GM23338 (cell line): ENCODE data around the gene COX6B2. TPM values are rescaled to one million over a fixed set of nuclear protein-coding genes. Genes with fewer than 3 reads are reported as not detected.

Experiments used
- ATAC-seq: fragments of 200-7000 bp; cut with Tn5 transposase; 3 replicates; pipeline ENCODE4 v1.9.1; 2020
- DNase-seq: peaks from one replicate; pipeline ENCODE4 v3.0.0-alpha.2; 2015; ENCODE audit warnings: low spot score
- H2AFZ ChIP-seq: fragments of 200-600 bp; sonication (generic); 2 replicates; pipeline ENCODE4 v1.8.0; 2016; ENCODE audit warnings: antibody characterized with exemption, mild to moderate bottlenecking, moderate library complexity
- H3F3A ChIP-seq: fragments of 200-600 bp; sonication (generic); replicated peaks from 2 replicates; pipeline ENCODE4 v1.8.0; 2017; ENCODE audit warnings: antibody characterized with exemption, mixed run types, low read depth
- H3K27ac ChIP-seq: fragments of 200-600 bp; sonication (generic); 2 replicates; pipeline ENCODE4 v1.6.1; 2016; ENCODE audit warnings: low read depth
- H3K27me3 ChIP-seq: fragments of 200-600 bp; sonication (generic); 2 replicates; pipeline ENCODE4 v1.8.0; 2016; ENCODE audit warnings: mild to moderate bottlenecking, mixed run types, moderate library complexity; ENCODE audit not compliant: insufficient read depth
- H3K36me3 ChIP-seq: fragments of 200-600 bp; sonication (generic); 2 replicates; pipeline ENCODE4 v1.8.0; 2016; ENCODE audit warnings: mild to moderate bottlenecking; ENCODE audit not compliant: insufficient read depth
- H3K4me1 ChIP-seq: fragments of 200-600 bp; sonication (generic); 2 replicates; pipeline ENCODE4 v1.8.0; 2016; ENCODE audit warnings: mild to moderate bottlenecking, moderate library complexity; ENCODE audit not compliant: insufficient read depth
- H3K4me2 ChIP-seq: fragments of 200-600 bp; sonication (generic); 2 replicates; pipeline ENCODE4 v1.7.1; 2017; ENCODE audit warnings: mixed run types
- H3K4me3 ChIP-seq: fragments of 200-600 bp; sonication (generic); 2 replicates; pipeline ENCODE4 v1.6.1; 2016; ENCODE audit warnings: mixed run types
- H3K79me2 ChIP-seq: fragments of 200-600 bp; sonication (generic); replicated peaks from 2 replicates; pipeline ENCODE4 v1.8.0; 2017; ENCODE audit warnings: mild to moderate bottlenecking; ENCODE audit not compliant: insufficient read depth
- H3K9me2 ChIP-seq: fragments of 200-600 bp; sonication (generic); 2 replicates; pipeline ENCODE4 v1.8.0; 2017; ENCODE audit not compliant: insufficient read depth
- H4K20me1 ChIP-seq: fragments of 200-600 bp; sonication (generic); replicated peaks from 2 replicates; pipeline ENCODE4 v1.8.0; 2017; ENCODE audit warnings: mild to moderate bottlenecking; ENCODE audit not compliant: insufficient read depth
- H3K27ac Mint-ChIP-seq: 2 replicates; pipeline ENCODE4 v1.8.0; 2020; ENCODE audit warnings: inconsistent platforms, mild to moderate bottlenecking, moderate library complexity, mixed read lengths
- H3K27me3 Mint-ChIP-seq: 3 replicates; pipeline ENCODE4 v1.8.0; 2022; ENCODE audit warnings: low read depth, mild to moderate bottlenecking, moderate library complexity, mixed read lengths, inconsistent platforms; ENCODE audit not compliant: insufficient read depth, poor library complexity
- H3K36me3 Mint-ChIP-seq: 3 replicates; pipeline ENCODE4 v1.8.0; 2021; ENCODE audit warnings: low read depth, mild to moderate bottlenecking, inconsistent platforms, moderate library complexity, mixed read lengths
- H3K4me1 Mint-ChIP-seq: 3 replicates; pipeline ENCODE4 v1.8.0; 2020; ENCODE audit warnings: mild to moderate bottlenecking, inconsistent platforms, mixed read lengths
- H3K4me3 Mint-ChIP-seq: 3 replicates; pipeline ENCODE4 v1.8.0; 2021; ENCODE audit warnings: moderate library complexity, mild to moderate bottlenecking, inconsistent platforms, mixed read lengths
- H3K9me3 Mint-ChIP-seq: 3 replicates; pipeline ENCODE4 v1.8.0; 2020; ENCODE audit warnings: moderate library complexity, mild to moderate bottlenecking, inconsistent platforms, mixed read lengths
- CREB1 ChIP-seq: fragments of 250-450 bp; sonication (Bioruptor Pico); IDR thresholded peaks from 2 replicates; pipeline ENCODE4 v1.5.0; 2020; ENCODE audit warnings: low read depth, mild to moderate bottlenecking, moderate library complexity
- EZH2 ChIP-seq: fragments of 200-600 bp; sonication (generic); IDR thresholded peaks from one replicate; pipeline ENCODE4 v1.8.0; 2017; ENCODE audit warnings: antibody characterized with exemption, mild to moderate bottlenecking, low read depth; ENCODE audit not compliant: unreplicated experiment
- JUNB ChIP-seq: IDR thresholded peaks from one replicate; pipeline ENCODE4 v1.6.1; 2016; ENCODE audit warnings: antibody characterized with exemption; ENCODE audit not compliant: unreplicated experiment
- POLR2AphosphoS5 ChIP-seq: IDR thresholded peaks from 2 replicates; pipeline ENCODE4 v1.6.1; 2016; ENCODE audit warnings: antibody characterized with exemption, low read depth
- ZNF114 ChIP-seq: fragments of 250-450 bp; sonication (Bioruptor Pico); IDR thresholded peaks from 2 replicates; pipeline ENCODE4 v1.5.0; 2020; ENCODE audit warnings: mild to moderate bottlenecking, moderate library complexity
- ZNF331 ChIP-seq: fragments of 250-450 bp; sonication (Bioruptor Pico); IDR thresholded peaks from 2 replicates; pipeline ENCODE4 v1.5.0; 2020; ENCODE audit warnings: low read depth, mild to moderate bottlenecking, moderate library complexity
- polyA plus RNA-seq: library from polyadenylated mRNA; unstranded; fragments of >200 nt; fragmentation: Nextera tagmentation; extraction: Ambion mirVana; gene quantifications from 2 replicates; pipeline ENCODE4 v1.2.1, GENCODE V29; 2016
- total RNA-seq: library from RNA; depleted of rRNA; stranded (reverse); fragments of >200 nt; shearing (Covaris generic); gene quantifications from 2 replicates; pipeline ENCODE4 v1.2.3, GENCODE V29; 2014
- TF ChIP-seq, protein P1 (sequence below): IDR thresholded peaks from one replicate; pipeline ENCODE4 v1.6.1; 2018; ENCODE audit warnings: antibody characterized with exemption; ENCODE audit not compliant: unreplicated experiment
- TF ChIP-seq, protein P2 (sequence below), 2 experiments: fragments of 200-600 bp in 1 of 2; sonication (generic) in 1 of 2; conservative IDR thresholded peaks; 2 replicates each; pipeline versions ENCODE4 v1.5.1 to v1.6.1; 2016 to 2017; ENCODE audit warnings: antibody characterized with exemption in 2 of 2, low read depth in 2 of 2, mild to moderate bottlenecking in 2 of 2, moderate library complexity in 1 of 2
- TF ChIP-seq, protein P3 (sequence below): IDR thresholded peaks from 2 replicates; pipeline ENCODE4 v1.6.1; 2016; ENCODE audit warnings: antibody characterized with exemption

The COX6B2 gene
- total and polyA plus RNA-seq, 2 experiments from 2014 or later: 2.7 to 5.3 TPM

DNA sequence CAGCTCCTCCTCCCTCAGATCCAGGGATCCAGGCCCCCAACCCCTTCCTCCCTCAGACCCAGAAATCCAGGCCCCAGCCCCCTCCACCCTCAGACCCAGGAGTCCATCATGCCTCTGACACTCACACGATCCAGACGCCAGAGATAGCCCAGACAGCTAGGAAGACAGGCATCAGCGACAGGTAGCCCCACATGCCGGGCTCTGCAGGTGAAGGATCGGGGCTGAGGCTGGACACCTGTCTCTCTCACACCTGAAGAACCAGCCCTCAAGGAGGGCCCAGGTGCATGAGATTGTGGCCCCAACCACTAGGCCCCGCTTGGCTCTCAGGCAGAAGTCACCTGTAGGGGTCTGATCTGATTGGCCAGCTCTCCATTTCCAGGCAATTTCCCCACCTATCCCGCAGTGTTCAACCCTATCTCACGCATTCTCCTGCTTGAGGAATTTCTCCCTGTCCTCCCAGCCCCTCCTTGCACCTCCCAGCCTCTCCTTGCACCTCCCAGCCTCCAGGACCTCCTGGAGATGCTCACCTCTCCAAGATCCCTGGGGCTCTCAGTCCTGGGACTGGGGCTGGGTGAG lies 33.6 kb downstream of the COX6B2 start:
- peaks cover 4% of the 10 kb centered on the region; the same call in 1 of the 2 replicates for H3F3A ChIP-seq
- no peak for ATAC-seq
- H3K36me3 ChIP-seq: no peaks in the 10 kb centered on the region
- H2AFZ ChIP-seq: no peak overlapping the region
- no peak for DNase-seq
- no peaks in the 10 kb centered on the region for H3K27me3 ChIP-seq
- TF ChIP-seq CREB1 (CRISPR knock-in tag) (no peak), JUNB (no peak), ZNF114 (CRISPR knock-in tag) (no peak), POLR2AphosphoS5 (no peak), EZH2 (no peak)
- TF ChIP-seq, protein P1, sequence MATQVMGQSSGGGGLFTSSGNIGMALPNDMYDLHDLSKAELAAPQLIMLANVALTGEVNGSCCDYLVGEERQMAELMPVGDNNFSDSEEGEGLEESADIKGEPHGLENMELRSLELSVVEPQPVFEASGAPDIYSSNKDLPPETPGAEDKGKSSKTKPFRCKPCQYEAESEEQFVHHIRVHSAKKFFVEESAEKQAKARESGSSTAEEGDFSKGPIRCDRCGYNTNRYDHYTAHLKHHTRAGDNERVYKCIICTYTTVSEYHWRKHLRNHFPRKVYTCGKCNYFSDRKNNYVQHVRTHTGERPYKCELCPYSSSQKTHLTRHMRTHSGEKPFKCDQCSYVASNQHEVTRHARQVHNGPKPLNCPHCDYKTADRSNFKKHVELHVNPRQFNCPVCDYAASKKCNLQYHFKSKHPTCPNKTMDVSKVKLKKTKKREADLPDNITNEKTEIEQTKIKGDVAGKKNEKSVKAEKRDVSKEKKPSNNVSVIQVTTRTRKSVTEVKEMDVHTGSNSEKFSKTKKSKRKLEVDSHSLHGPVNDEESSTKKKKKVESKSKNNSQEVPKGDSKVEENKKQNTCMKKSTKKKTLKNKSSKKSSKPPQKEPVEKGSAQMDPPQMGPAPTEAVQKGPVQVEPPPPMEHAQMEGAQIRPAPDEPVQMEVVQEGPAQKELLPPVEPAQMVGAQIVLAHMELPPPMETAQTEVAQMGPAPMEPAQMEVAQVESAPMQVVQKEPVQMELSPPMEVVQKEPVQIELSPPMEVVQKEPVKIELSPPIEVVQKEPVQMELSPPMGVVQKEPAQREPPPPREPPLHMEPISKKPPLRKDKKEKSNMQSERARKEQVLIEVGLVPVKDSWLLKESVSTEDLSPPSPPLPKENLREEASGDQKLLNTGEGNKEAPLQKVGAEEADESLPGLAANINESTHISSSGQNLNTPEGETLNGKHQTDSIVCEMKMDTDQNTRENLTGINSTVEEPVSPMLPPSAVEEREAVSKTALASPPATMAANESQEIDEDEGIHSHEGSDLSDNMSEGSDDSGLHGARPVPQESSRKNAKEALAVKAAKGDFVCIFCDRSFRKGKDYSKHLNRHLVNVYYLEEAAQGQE: no peak
- TF ChIP-seq, protein P2, sequence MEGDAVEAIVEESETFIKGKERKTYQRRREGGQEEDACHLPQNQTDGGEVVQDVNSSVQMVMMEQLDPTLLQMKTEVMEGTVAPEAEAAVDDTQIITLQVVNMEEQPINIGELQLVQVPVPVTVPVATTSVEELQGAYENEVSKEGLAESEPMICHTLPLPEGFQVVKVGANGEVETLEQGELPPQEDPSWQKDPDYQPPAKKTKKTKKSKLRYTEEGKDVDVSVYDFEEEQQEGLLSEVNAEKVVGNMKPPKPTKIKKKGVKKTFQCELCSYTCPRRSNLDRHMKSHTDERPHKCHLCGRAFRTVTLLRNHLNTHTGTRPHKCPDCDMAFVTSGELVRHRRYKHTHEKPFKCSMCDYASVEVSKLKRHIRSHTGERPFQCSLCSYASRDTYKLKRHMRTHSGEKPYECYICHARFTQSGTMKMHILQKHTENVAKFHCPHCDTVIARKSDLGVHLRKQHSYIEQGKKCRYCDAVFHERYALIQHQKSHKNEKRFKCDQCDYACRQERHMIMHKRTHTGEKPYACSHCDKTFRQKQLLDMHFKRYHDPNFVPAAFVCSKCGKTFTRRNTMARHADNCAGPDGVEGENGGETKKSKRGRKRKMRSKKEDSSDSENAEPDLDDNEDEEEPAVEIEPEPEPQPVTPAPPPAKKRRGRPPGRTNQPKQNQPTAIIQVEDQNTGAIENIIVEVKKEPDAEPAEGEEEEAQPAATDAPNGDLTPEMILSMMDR (conservative IDR thresholded peaks at IDR 0.05; ENCODE audit: low read depth in 2 of 2): no peak
- Mint-ChIP-seq H3K27ac (no peak overlapping the region), H3K36me3 (no peaks in the 10 kb centered on the region; the same call in 2 of the 3 replicates), H3K9me3 (no peaks in the 10 kb centered on the region; the same call in 2 of the 3 replicates), H3K4me1 (peaks cover 15% of the 10 kb centered on the region), H3K27me3 (peaks cover 12% of the 10 kb centered on the region), H3K4me3 (no peak overlapping the region)
- H3K79me2 ChIP-seq: no peaks in the 10 kb centered on the region
- H3K9me2 ChIP-seq: no peaks in the 10 kb centered on the region
- H3K4me2 ChIP-seq: no peak overlapping the region
- no peak overlapping the region for H3K4me3 ChIP-seq
- peaks cover 5% of the 10 kb centered on the region; the same call in 1 of the 2 replicates for H3K4me1 ChIP-seq
- H3K27ac ChIP-seq: no peak overlapping the region
- no peaks in the 10 kb centered on the region; the same call in 1 of the 2 replicates for H4K20me1 ChIP-seq

DNA sequence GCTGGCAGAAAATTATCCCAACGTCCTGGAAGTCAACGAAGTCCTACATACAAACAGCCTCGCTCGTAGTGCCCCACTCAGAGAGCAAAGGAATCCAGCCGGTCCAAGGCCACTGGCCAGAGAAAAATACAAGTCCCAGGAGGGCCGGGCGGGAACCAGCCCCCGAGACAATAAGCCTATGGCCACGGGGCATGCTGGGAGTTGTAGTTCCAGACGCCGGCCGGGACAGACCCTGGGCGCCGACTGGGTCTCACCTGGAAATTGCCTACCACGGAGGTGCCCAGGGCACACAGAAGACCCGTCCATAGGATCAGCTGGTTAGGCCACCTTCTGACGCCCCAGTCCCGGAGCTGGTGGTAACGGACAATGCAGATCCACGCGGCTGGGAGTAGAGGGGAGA lies 34.7 kb downstream of the COX6B2 start:
- Histone ChIP-seq H3K27me3 (no peaks in the 10 kb centered on the region), H3K27ac (no peak overlapping the region)
- peak overlapping the region; percentile 70; the same call in 1 of the 2 replicates for H3K27ac Mint-ChIP-seq

More for the DNA sequence above, 34.7 kb downstream of the COX6B2 start:
- Mint-ChIP-seq H3K36me3 (no peaks in the 10 kb centered on the region; the same call in 2 of the 3 replicates), H3K4me1 (peaks cover 15% of the 10 kb centered on the region), H3K4me3 (peak overlapping the region; percentile 77), H3K9me3 (no peaks in the 10 kb centered on the region; the same call in 2 of the 3 replicates), H3K27me3 (peaks cover 9% of the 10 kb centered on the region)
- peak; percentile 96 for ATAC-seq
- Histone ChIP-seq H2AFZ (peak overlapping the region; percentile 99), H3K4me2 (peak overlapping the region; percentile 87), H3K79me2 (no peaks in the 10 kb centered on the region), H3K4me3 (peak overlapping the region; percentile 60), H3F3A (peaks cover 4% of the 10 kb centered on the region; the same call in 1 of the 2 replicates), H4K20me1 (no peaks in the 10 kb centered on the region; the same call in 1 of the 2 replicates), H3K9me2 (no peaks in the 10 kb centered on the region), H3K4me1 (peaks cover 5% of the 10 kb centered on the region; the same call in 1 of the 2 replicates), H3K36me3 (no peaks in the 10 kb centered on the region)
- DNase-seq: peak; percentile 97
- TF ChIP-seq, protein P3, sequence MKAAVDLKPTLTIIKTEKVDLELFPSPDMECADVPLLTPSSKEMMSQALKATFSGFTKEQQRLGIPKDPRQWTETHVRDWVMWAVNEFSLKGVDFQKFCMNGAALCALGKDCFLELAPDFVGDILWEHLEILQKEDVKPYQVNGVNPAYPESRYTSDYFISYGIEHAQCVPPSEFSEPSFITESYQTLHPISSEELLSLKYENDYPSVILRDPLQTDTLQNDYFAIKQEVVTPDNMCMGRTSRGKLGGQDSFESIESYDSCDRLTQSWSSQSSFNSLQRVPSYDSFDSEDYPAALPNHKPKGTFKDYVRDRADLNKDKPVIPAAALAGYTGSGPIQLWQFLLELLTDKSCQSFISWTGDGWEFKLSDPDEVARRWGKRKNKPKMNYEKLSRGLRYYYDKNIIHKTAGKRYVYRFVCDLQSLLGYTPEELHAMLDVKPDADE: peak; percentile 95
- no peak for TF ChIP-seq ZNF331 (CRISPR knock-in tag)
